GM12873 (cell line): ENCODE results near the gene PUM1.

Experiments
- TF ChIP-seq, protein P1 (sequence below): IDR thresholded peaks from 2 replicates; pipeline ENCODE4 v1.5.1; 2012; ENCODE audit warnings: low read depth, mild to moderate bottlenecking, moderate library complexity, low read length, control low read depth; ENCODE audit not compliant: insufficient read depth; ENCODE audit errors: missing control alignments

PUM1 gene

DNA sequence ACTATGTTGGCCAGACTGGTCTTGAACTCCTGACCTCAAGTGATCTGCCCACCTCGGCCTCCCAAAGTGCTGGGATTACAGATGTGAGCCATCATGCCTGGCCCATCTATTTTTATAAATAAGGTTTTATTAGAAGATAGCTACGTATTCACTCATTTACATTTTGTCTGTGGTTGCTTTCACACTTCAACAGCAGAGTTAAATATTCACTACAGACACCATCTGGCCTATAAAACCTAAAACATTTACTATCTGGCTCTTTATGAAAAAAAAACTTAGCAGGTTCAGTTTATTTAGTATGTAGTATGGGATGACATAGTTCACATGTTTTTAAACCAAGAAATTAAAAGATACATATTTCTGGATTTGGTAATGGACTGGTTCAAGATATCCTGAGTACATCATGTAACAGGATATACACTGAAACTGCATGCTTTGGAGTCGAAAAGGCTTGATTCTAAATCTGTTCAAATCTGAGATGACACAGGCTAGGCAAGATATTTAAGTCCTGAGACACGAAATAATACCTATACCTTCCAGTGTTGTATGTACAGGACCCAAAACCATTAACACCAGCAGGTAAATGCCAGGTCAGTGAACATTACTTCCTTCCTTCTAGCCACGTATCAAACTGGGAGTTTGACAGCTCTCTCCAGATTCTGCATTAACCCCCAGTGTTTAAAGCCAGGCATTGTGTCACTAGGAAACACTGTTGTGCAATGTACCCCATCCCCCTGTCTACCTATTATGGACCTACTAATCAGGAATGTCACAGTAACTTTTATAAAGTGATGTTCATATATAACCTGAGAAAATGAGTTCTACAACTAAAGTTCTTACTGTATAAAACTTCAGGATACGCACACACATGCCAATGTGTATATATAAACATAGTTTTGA is 102.7 kb downstream of the PUM1 start:
- TF ChIP-seq, protein P1, sequence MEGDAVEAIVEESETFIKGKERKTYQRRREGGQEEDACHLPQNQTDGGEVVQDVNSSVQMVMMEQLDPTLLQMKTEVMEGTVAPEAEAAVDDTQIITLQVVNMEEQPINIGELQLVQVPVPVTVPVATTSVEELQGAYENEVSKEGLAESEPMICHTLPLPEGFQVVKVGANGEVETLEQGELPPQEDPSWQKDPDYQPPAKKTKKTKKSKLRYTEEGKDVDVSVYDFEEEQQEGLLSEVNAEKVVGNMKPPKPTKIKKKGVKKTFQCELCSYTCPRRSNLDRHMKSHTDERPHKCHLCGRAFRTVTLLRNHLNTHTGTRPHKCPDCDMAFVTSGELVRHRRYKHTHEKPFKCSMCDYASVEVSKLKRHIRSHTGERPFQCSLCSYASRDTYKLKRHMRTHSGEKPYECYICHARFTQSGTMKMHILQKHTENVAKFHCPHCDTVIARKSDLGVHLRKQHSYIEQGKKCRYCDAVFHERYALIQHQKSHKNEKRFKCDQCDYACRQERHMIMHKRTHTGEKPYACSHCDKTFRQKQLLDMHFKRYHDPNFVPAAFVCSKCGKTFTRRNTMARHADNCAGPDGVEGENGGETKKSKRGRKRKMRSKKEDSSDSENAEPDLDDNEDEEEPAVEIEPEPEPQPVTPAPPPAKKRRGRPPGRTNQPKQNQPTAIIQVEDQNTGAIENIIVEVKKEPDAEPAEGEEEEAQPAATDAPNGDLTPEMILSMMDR: no peak

GRCh38 chr1:30957560-30958222 is 107.8 kb downstream of the PUM1 start:
- TF ChIP-seq, protein P1: no peak

DNA sequence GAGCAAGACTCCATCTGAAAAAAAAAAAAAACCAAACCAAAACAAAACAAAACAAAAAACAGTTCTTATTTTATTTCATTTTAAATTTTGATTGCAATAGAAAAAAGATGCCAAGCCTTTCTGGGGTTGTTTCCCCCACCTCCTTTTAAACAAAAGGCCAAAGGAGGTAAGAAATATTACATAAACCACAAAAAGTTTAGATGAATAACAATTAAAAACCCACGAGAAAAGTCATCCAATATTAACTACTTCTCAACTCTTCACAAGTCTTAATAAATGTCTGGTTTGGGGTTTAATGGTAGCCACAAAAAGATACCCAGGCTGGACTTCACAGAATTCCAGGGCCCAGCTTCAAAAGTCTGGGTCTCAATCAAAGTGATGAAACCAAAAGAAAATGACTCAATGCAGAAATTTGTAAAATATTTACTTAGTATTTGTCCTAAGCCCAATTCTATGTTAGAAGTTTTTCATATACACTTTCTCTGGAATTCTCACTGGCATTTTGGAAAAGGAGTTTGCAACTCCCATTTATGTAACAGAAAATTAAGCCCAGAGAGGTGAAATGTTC is 110.0 kb downstream of the PUM1 start:
- TF ChIP-seq, protein P1: no peak

GRCh38 chr1:30953685-30954084 is 111.8 kb downstream of the PUM1 start:
- TF ChIP-seq, protein P1: no peak

DNA sequence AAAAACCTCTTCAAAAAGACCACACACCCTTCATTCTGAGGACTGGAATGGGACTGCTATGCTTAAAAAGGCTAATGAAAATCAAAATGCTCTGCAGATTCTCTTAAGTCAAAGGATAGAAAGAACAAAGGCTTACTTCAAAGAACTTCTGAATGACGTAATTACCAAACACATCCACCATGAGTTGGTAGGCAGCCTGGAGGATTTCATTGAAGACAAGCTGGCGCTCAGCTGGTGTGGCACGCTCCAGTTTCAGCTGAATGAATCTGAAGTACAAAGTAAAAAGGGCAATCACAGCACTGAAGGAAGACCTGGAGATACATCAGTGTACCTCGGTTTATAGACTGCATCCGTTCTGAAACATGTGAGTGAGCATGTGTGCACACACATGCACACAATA is 113.4 kb downstream of the PUM1 start:
- TF ChIP-seq, protein P1: no peak

GRCh38 chr1:30950700-30951099 is 114.8 kb downstream of the PUM1 start:
- TF ChIP-seq, protein P1: no peak

- TF ChIP-seq, protein P1: no peak
Observed at GRCh38 chr1:30950053-30950452, 115.5 kb downstream of the PUM1 start.
